Stimulated activated CD4-positive, alpha-beta T cell treated with anti-CD3 and anti-CD28 coated beads, Interleukin-12 subunit alpha, Interleukin-12 subunit beta, amount 100 ng/mL, for 4 hours (primary cell): ENCODE measurements around the gene CTNND2.
"Not testable (repeated sequence)": the region's sequence is repeated elsewhere in the genome, so short reads cannot be mapped to it uniquely, and the experiment has no call there.

Experiments used
- DNase-seq: peaks from one replicate; pipeline ENCODE4 v3.0.0-alpha.2; 2020

Gene CTNND2

DNA sequence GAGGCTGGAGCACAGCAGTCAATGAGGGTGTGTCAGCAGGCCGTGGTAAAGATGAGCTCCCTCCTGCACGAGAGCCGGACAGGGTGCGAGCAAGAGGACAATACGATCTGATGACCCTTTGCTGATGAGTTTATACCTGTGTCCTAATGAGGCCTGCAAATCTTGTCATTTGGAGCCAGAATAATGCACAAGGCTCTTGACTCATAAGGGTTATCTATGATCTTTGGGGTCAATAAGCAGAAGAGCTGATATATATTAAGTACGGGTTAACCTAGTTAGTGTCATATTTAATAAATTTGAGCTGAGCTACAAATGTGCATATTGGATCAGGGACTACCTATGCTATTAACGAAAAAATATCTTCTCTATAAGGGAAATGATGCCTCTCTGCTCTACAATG is 46.9 kb downstream of the CTNND2 start:
- no peak for DNase-seq

DNA sequence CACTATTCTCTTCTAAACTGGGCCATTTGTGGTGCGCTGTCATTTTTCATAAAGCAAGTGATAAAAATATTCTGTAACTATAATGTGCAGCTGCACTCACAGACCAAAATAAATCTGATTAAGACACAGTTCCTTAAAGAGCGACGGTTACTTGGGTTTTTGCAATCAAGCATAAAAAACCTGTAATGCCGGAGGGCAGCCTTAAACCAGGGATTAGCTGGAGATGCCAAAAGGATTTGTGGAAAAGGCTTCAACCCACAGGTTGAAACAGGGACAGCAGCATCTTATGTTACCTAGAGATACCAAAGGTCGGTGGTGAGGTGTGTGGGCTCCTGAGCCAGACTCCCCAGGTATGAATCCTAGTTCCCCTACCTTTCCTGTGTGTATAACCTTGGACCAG is 49.3 kb downstream of the CTNND2 start:
- no peak for DNase-seq

DNA sequence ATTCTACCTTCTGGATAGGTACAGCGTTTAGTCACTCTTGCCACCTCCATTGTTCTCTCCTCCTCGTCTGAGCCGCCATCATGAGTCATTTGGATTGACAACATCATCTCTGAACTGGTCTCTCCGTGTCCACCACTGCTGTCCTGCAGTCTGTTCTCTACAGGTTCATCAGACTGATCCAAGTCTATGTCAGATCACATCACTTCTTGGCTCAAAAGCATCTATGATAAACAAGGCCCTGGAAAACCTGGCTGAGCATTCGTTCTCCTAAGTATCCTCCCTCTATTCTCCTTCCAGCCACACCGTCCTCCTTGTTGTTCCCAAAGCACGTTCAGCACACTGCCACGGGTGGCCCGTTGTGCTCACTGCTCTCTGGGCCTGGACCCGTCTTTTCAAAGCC is 50.5 kb downstream of the CTNND2 start:
- DNase-seq = no peak

- no peak for DNase-seq
Measured at GRCh38 chr5:11853140-11853539, 51.1 kb downstream of the CTNND2 start.

GRCh38 chr5:11852717-11853087 is 51.5 kb downstream of the CTNND2 start:
- no peak for DNase-seq

DNA sequence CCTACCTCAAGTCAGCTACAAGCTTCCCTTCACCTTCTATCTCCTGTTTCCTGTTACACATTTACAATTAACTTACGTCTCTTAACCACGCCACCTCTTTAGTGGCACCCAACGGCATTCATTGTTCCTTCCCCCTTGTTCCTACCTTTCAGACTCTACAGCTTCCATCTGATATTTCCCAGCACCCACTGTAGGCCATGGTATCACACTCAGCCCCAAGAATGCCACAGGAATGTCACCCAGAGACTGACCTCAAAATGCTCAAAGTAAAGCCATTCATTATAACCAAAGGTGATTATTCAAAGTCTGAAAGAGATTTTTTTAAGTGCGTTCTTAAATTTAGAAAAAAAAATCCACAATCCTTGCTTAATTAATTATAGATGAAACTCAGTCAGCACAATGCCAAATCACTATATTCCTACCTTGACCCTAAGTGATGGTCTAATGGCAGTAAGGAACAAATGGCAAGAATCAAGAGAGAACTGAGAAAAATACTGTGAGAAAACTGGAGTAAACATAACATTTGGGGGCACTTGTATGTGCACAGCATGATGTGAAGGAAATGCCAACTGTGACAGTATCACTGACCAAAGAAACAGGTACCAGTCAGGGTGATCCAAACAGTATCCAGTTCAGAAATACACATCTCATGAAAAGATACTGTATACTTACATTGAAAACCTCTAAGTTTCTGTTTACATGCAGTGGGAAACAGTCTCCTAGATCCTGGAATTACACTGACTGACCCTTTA is 52.1 kb downstream of the CTNND2 start:
- no peak for DNase-seq

DNA sequence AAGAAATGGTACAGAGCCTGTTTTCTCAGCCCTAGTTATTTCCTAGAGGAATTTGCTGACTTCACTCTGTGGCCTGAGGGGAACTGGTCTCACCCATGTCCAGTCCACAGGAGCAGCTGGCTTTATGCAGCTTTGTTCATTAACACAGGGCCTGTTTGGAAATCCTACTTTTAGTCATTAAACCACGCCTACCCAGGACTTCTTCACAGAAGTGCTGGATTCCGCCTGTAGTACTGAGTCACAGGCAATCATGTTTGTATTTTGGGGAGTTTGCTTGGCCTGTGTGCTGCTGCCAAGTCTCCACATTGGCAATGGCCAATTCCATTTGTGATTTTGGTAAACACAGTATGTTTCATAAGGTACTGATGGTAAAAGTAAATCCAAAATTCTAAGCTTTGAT is 52.8 kb downstream of the CTNND2 start:
- no peak for DNase-seq

GRCh38 chr5:11828566-11828965 is 75.7 kb downstream of the CTNND2 start:
- not testable (repeated sequence) for DNase-seq

DNA sequence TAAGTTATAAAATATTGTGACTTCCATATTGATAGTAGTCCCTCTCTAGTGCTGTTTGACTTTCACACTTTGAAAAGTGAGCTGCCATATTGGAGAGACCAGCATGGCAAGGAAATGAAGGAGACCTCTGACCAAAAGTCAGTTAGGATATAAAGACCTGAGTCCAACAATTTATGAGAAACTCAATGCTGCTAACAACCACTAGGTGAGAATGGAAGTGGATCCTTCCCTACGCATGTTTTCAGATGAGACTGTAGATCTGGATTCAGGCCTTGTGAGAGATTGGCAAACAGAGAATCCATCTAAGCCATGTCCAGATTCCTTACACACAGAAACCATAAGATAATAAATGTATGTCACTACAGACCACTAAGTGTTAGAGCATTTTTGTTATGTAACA is 81.6 kb downstream of the CTNND2 start:
- DNase-seq = no peak

DNA sequence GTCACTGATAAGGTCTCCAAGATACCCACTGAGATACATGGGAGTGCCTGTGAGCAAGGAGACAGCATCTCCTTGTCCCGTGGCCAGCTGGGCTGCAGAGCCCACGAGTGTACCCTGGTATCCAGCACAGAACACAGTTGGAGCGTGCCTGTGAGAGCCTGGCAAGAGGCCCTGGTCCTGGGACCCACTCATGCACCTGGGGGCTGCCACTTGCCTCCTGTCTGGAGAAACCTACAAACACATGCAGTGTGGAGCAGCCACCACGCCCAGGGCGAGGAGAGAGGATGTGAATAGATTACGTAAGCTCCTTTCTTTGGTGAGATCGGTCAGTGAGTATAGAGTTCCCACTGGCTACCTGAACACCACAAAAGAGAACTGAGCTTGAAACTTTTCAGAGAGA is 88.3 kb downstream of the CTNND2 start:
- DNase-seq = no peak

DNA sequence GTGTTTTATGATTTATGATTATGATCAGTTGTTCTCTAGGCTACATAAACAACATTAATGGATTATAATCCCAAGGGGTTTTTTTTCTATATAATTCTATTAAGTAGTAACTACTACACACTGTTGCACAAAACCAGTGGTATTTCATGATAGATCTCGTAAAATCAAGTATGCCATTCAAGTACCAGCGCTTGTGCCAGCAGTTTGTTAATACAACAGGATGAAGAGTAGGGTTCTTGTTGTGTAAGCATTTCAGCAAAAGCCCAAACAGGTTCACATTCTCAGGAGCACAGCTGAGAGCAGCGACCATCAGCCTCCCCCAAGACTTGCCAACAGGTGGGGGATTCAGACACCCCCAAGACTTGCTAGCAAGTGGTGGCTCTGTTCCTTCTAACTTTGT is 88.8 kb downstream of the CTNND2 start:
- DNase-seq = no peak

DNA sequence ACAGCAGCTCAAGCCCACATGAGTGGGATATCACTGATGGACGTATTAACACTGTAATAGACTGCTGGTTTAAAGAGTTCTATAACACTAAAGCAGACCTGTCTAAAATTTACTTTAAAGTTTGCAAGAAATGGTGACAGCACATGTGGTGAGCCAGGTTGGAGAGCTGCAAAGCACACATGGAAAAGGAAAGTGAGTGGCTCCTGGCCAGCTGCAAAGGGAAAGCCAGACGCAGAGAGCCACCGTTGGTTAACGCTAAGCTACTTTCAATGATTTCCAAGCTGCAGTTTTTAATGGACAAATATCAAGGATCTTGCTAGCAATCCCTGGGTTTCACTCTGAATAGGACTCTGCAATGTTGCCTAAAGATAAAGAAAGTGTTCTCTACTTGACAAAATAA is 89.9 kb downstream of the CTNND2 start:
- DNase-seq = no peak

- no peak for DNase-seq
Measured at GRCh38 chr5:11809407-11809806, 94.8 kb downstream of the CTNND2 start.

- no peak for DNase-seq
Measured at GRCh38 chr5:11803436-11803835, 100.8 kb downstream of the CTNND2 start.

GRCh38 chr5:11801061-11801460 is 103.2 kb downstream of the CTNND2 start:
- no peak for DNase-seq

- no peak for DNase-seq
Measured at GRCh38 chr5:11797132-11797531, 107.1 kb downstream of the CTNND2 start.

DNA sequence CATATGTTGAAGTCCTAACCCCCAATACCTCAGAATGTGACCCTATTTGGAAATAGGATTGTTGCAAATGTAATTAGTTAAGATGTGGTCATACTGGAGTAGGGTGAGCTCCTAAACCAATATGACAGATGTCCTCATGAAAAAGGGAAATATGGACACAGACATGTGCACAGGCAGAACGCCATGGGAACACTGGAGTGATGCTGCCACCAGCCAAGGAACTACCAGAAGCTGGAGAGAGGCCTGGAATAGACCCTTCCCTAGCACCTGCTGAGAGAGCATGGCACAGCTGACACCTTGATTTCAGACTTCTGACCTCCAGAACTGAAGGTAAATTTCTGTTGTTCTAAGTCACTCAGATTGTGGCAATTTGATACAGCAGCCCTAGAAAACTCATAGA is 110.8 kb downstream of the CTNND2 start:
- DNase-seq = no peak

DNA sequence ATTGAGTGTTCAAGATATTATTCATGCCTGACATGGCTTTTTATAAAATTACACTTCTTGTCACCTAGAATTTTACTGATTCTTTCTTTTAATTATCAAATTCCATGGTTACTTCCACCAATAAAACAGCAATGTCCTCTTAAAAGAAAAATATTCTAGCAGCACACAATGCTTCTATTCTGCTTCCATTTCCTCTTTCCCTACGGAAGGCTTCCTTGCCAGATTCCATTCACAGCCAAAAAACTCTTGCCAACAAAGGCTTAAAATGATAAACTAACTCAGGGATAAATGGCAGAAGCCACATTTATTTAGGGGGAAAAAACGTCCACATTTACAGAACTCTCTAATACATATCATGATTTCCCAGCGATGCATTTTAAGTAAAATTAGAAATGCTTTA is 111.6 kb downstream of the CTNND2 start:
- DNase-seq = no peak

- no peak for DNase-seq
Measured at GRCh38 chr5:11791792-11792191, 112.5 kb downstream of the CTNND2 start.

- no peak for DNase-seq
Measured at GRCh38 chr5:11790201-11790600, 114.0 kb downstream of the CTNND2 start.

DNA sequence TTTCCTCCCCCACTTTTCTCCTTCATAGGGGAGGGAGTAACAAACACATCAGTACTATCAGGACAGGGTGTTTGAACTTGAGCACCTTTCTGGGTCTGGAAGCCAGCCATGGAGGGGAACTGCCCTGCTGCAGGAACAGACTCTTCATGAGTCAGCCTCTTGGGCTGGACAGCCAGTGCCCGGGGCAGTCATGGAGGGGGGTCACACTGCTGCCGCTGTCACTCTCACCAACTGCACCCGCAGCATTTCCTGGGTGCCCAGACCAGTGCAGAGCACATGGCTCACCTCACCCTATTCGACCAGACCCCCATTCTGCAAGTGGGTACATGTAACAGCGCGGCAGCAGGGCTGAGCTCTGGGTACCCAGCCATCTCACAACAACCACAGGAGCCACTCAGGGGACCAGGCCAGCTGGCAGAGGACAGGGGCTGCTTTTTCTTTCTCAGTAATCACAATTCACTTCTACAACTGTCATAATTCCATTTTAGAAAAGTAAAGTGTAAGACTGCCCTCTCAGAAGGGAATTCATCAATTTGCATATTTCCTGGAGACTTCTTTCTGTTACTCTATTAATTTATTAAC is 118.4 kb downstream of the CTNND2 start:
- DNase-seq = no peak

- DNase-seq = no peak
Measured at GRCh38 chr5:11780641-11781345, 123.5 kb downstream of the CTNND2 start.

DNA sequence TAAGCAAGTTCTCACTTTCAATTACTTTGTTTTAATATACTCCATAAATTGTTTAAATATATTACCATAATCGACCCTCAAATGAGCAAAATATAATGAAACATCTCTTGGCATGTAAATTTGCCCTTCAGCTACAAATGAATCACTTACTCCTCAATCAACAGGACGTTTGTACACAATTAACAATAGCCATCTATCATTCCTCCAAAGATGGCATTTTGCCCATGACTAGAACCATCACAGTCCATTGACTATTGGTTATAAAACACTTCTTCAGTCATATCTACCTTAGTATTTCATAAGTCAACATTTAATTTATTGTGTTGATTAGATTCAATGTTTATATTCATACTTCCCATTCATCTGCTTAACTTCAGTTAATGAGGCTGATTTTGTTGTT is 127.2 kb downstream of the CTNND2 start:
- DNase-seq = no peak

DNA sequence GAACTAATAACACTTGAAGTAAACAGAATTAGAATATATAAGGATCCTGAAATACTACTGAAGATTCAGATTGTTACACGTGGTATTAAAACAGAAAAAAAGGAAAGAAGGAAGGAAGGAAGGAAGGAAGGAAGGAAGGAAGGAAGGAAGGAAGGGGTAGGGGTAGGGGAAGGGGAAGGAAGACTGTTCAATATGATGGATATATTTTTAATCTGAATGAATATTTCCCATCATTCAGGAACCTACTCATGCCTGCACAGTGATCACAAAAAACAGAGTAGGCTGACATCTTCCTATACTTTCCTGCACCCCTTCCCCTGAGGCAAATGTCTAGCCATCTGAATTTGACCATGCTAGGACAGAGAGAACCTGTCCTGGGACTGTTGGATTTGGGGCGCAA is 133.9 kb downstream of the CTNND2 start:
- DNase-seq = no peak
